PC-3 (cell line): ENCODE measurements around the gene LHX5. TPM values are rescaled to one million over a fixed set of nuclear protein-coding genes. Genes with fewer than 3 reads are reported as not detected.

ENCODE experiments used
- ATAC-seq: fragments of 200-7000 bp; cut with Tn5 transposase; 2 replicates; pipeline ENCODE4 v1.9.1; 2020; ENCODE audit warnings: mild to moderate bottlenecking, moderate library complexity
- BruUV-seq: library from RNA; stranded (reverse); fragments of 400-500 nt; replicated peaks from 2 replicates; lab custom pipeline; 2021; lab: Mats Ljungman, UMichigan
- CTCF ChIA-PET: fragments of 300-600 bp; sonication (Branson Sonifier 250); formaldehyde crosslinking; loops from one replicate; lab custom pipeline; 2022; ENCODE audit warnings: antibody characterized with exemption; lab: Charles Lee
- POLR2A ChIA-PET: fragments of 300-600 bp; sonication (Branson Sonifier 250); formaldehyde crosslinking; loops from one replicate; lab custom pipeline; 2022; ENCODE audit warnings: antibody characterized with exemption; ENCODE audit not compliant: unreplicated experiment; lab: Charles Lee
- DNase-seq: peaks from one replicate; pipeline ENCODE4 v3.0.0-alpha.2; 2015
- H2AFZ ChIP-seq: fragments of 300-600 bp; sonication (generic); 2 replicates; pipeline ENCODE4 v1.6.0; 2016; ENCODE audit warnings: antibody characterized with exemption, low read length
- H3F3A ChIP-seq: fragments of 300-600 bp; sonication (generic); one replicate; pipeline ENCODE4 v1.6.0; 2017; ENCODE audit warnings: antibody characterized with exemption, low read length, control low read depth, mild to moderate bottlenecking; ENCODE audit not compliant: unreplicated experiment
- H3K27ac ChIP-seq: fragments of 300-600 bp; sonication (generic); 2 replicates; pipeline ENCODE4 v1.5.1; 2016; ENCODE audit warnings: mild to moderate bottlenecking, low read length
- H3K27me3 ChIP-seq: fragments of 300-600 bp; sonication (generic); 2 replicates; pipeline ENCODE4 v1.6.1; 2016; ENCODE audit warnings: low read length, mixed read lengths
- H3K36me3 ChIP-seq: fragments of 300-600 bp; sonication (generic); 2 replicates; pipeline ENCODE4 v1.6.1; 2016; ENCODE audit warnings: low read depth, mixed run types, low read length, mixed read lengths
- H3K4me1 ChIP-seq: fragments of 300-600 bp; sonication (generic); 2 replicates; pipeline ENCODE4 v1.5.1; 2016; ENCODE audit warnings: low read length; ENCODE audit not compliant: insufficient read depth
- H3K4me2 ChIP-seq: fragments of 300-600 bp; sonication (generic); 2 replicates; pipeline ENCODE4 v1.6.0; 2016; ENCODE audit warnings: low read length
- H3K4me3 ChIP-seq: fragments of 300-600 bp; sonication (generic); 2 replicates; pipeline ENCODE4 v1.5.1; 2016; ENCODE audit warnings: mild to moderate bottlenecking, low read length, mixed read lengths
- H3K79me2 ChIP-seq: fragments of 300-600 bp; sonication (generic); 2 replicates; pipeline ENCODE4 v1.6.1; 2017; ENCODE audit warnings: low read length, mixed read lengths
- H3K9ac ChIP-seq: fragments of 300-600 bp; sonication (generic); 2 replicates; pipeline ENCODE4 v1.6.0; 2016; ENCODE audit warnings: mild to moderate bottlenecking, low read length
- H3K9me2 ChIP-seq: fragments of 300-600 bp; sonication (generic); replicated peaks from 2 replicates; pipeline ENCODE4 v1.6.1; 2016; ENCODE audit warnings: mixed run types, low read length, mixed read lengths
- H3K9me3 ChIP-seq: fragments of 300-600 bp; sonication (generic); 2 replicates; pipeline ENCODE4 v1.6.1; 2016; ENCODE audit warnings: low read length, mixed read lengths
- H4K20me1 ChIP-seq: fragments of 300-600 bp; sonication (generic); 2 replicates; pipeline ENCODE4 v1.6.1; 2016; ENCODE audit warnings: low read length, mixed read lengths
- EZH2 ChIP-seq: fragments of 300-600 bp; sonication (generic); IDR thresholded peaks from one replicate; pipeline ENCODE4 v1.6.1; 2017; ENCODE audit warnings: antibody characterized with exemption, mild to moderate bottlenecking, low read length; ENCODE audit not compliant: unreplicated experiment
- EZH2phosphoT487 ChIP-seq: fragments of 300-600 bp; sonication (generic); IDR thresholded peaks from 2 replicates; pipeline ENCODE4 v1.6.1; 2018; ENCODE audit warnings: mild to moderate bottlenecking, antibody characterized with exemption, low read length, borderline replicate concordance
- intact Hi-C: fragments of 100-400 bp; cut with micrococcal nuclease; formaldehyde crosslinking; loops from 2 replicates; pipeline ENCODE4 v1.9.0; 2023
- total RNA-seq: library from RNA; depleted of rRNA; stranded (reverse); fragments of >200 nt; gene quantifications from 2 replicates; pipeline ENCODE4 v1.2.3, GENCODE V29; 2014
- TF ChIP-seq, protein P1 (sequence below): fragments of 300-600 bp; sonication (generic); conservative IDR thresholded peaks from 2 replicates; pipeline ENCODE4 v1.5.1; 2017; ENCODE audit warnings: antibody characterized with exemption, low read depth, mild to moderate bottlenecking, low read length

Gene LHX5
- total RNA-seq, 1 experiment from 2014 or later, result 0.26 TPM

DNA sequence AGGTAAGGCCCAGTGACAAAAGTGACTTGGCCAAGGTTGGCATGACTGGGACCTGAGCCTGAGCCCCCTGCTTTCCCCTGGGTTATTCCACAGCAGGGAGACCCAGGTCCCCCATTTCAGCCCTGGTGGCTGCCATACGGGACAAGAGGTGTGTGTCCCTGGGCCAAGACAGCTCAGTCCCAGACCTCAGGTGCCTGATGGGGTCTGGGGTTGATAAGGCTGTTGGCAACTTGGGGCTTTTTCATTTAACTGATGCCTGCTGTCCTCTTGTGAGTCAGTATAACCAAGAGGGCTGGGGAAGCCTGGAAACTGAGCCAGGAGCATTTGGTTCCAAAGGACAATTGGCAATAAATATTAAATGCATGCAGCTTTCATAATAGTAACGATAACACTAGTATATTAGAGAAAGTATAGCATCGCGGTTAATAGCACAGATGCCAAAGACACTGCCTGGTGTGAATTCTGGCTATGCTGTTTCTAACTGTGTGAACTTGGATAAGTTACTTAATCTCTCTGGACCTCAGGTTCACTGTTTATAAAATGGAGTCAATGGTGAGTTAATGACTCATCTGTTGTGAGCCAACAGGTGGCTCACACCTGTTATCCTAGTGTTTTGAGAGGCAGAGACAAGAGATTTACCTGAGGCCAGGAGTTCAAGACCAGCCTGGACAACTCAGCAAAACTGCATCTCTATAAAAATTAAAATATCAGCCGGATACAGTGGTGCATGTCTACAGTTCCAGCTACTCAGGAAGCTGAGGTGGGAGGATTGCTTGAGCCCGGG is 48.6 kb downstream of the LHX5 start:
- H3K27ac ChIP-seq, result peak overlapping the region; percentile 78
- intact Hi-C loops, result loop anchor here (1.0 to 5.0 kb wide), 3 partner anchors 64 to 231 kb away; partner anchors contain the start of gene PLBD2
- ATAC-seq (no peak), DNase-seq (peak; percentile 26)
- H3K4me3 ChIP-seq, result peak overlapping the region; percentile 80
- no peaks in the 10 kb centered on the region for H4K20me1 ChIP-seq
- ChIA-PET CTCF (interaction anchor here (0.6 kb wide), 1 partner anchor 87 kb away, joined by 3 read pairs; no protein-coding TSS in a partner anchor), POLR2A (no interaction called here)
- no peaks in the 10 kb centered on the region for H3K36me3 ChIP-seq
- no TSS peak for BruUV-seq
- H3K9me3 ChIP-seq, result no peaks in the 10 kb centered on the region
- H3K27me3 ChIP-seq, result no peaks in the 10 kb centered on the region
- H3K79me2 ChIP-seq, result peaks cover 15% of the 10 kb centered on the region
- H3K9me2 ChIP-seq, result no peaks in the 10 kb centered on the region
- H3K4me1 ChIP-seq, result peaks cover 22% of the 10 kb centered on the region
- peak overlapping the region; percentile 89 for H3K9ac ChIP-seq
- H2AFZ ChIP-seq, result no peak overlapping the region
- H3F3A ChIP-seq, result no peaks in the 10 kb centered on the region
- TF ChIP-seq EZH2phosphoT487, result no peak
- TF ChIP-seq EZH2, result no peak
- TF ChIP-seq, protein P1, sequence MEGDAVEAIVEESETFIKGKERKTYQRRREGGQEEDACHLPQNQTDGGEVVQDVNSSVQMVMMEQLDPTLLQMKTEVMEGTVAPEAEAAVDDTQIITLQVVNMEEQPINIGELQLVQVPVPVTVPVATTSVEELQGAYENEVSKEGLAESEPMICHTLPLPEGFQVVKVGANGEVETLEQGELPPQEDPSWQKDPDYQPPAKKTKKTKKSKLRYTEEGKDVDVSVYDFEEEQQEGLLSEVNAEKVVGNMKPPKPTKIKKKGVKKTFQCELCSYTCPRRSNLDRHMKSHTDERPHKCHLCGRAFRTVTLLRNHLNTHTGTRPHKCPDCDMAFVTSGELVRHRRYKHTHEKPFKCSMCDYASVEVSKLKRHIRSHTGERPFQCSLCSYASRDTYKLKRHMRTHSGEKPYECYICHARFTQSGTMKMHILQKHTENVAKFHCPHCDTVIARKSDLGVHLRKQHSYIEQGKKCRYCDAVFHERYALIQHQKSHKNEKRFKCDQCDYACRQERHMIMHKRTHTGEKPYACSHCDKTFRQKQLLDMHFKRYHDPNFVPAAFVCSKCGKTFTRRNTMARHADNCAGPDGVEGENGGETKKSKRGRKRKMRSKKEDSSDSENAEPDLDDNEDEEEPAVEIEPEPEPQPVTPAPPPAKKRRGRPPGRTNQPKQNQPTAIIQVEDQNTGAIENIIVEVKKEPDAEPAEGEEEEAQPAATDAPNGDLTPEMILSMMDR, result no peak
- H3K4me2 ChIP-seq, result peak overlapping the region; percentile 95

DNA sequence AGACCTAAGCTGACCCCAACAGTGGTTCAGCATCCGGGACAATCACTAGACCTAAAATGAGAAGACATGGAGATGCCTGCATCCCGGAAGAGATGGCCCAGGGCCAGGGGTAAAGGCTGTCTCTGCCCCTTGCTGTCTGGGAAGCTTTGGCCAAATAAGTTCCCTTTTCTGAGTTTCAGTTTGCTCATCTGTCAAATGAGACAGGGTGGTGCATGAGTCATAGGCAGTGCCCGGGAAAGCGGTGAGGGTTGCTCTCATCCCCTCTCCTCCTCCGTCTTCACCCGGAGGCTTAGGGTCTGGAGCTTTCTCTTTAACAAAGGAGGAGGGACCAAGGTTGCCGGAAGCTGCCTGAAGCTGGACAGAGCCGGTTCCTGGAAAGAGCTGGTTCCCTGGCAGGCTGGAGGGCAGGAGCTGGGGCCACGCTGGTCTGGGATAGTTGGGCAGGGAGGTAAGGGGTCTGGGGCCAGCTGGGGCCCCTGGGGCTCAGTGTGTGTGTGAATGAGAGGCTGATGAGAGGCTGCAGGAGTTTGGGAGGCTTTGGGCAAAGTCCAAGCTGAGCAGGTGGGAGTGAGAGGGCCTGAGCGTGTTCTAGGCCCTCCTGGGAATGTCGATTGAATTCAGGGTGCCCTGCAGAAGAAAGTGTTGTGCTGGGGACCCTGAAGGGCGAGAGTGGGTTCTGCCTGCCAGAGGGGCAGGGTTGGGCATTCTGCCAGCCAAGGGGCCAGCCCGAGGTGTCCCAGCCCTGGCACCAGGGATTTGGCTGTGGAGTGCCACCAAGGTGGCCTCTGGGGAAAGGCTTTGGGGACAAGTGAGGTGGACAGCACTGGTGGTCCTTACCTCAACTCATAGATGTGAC is 49.4 kb downstream of the LHX5 start, which contains the start of gene SDSL:
Gene SDSL, plus strand, starts transcription at position 351 of the 856 bp plus-strand sequence. CDS start 5,603 bp downstream, outside the sequence.
- TSS peak; percentile 74 for BruUV-seq
- H3K9me3 ChIP-seq, result no peaks in the 10 kb centered on the region
- H3K27ac ChIP-seq, result peak within 1 kb of the TSS; percentile 78
- intact Hi-C loops, result loop anchor here (1.0 to 5.0 kb wide), 3 partner anchors 63 to 230 kb away; partner anchors contain the start of gene PLBD2
- H3K36me3 ChIP-seq, result no peaks in the 10 kb centered on the region
- H3K4me2 ChIP-seq, result peak within 1 kb of the TSS; percentile 95
- H3K4me1 ChIP-seq, result peaks cover 22% of the 10 kb centered on the region
- peak within 1 kb of the TSS; percentile 80 for H3K4me3 ChIP-seq
- CTCF ChIA-PET, result interaction anchor here (0.6 kb wide), 1 partner anchor 87 kb away, joined by 3 read pairs; no protein-coding TSS in a partner anchor
- no peaks in the 10 kb centered on the region for H3F3A ChIP-seq
- H3K79me2 ChIP-seq, result peaks cover 15% of the 10 kb centered on the region
- H3K9ac ChIP-seq, result peak within 1 kb of the TSS; percentile 89
- ATAC-seq, result peak; percentile 99
- peak; percentile 96 for DNase-seq
- no peak for TF ChIP-seq EZH2
- TF ChIP-seq, protein P1, result no peak
- TF ChIP-seq EZH2phosphoT487, result no peak
- H3K27me3 ChIP-seq, result no peaks in the 10 kb centered on the region
- POLR2A ChIA-PET, result interaction anchor here (0.5 kb wide), 1 partner anchor 322 kb away, joined by 10 read pairs; no protein-coding TSS in a partner anchor
- H2AFZ ChIP-seq, result peak within 1 kb of the TSS; percentile 73
- H4K20me1 ChIP-seq, result no peaks in the 10 kb centered on the region
- H3K9me2 ChIP-seq, result no peaks in the 10 kb centered on the region
